GM18907 (cell line): Measurements from ENCODE around the gene UBA52.
"Not testable (repeated sequence)": the region's sequence is repeated elsewhere in the genome, so short reads cannot be mapped to it uniquely, and the experiment has no call there.

Experiments used
- ATAC-seq: cut with Tn5 transposase; IDR thresholded peaks from one replicate; pipeline ENCODE4 v1.9.1; 2021; ENCODE audit warnings: mild to moderate bottlenecking, moderate library complexity; ENCODE audit not compliant: unreplicated experiment

The UBA52 gene

DNA sequence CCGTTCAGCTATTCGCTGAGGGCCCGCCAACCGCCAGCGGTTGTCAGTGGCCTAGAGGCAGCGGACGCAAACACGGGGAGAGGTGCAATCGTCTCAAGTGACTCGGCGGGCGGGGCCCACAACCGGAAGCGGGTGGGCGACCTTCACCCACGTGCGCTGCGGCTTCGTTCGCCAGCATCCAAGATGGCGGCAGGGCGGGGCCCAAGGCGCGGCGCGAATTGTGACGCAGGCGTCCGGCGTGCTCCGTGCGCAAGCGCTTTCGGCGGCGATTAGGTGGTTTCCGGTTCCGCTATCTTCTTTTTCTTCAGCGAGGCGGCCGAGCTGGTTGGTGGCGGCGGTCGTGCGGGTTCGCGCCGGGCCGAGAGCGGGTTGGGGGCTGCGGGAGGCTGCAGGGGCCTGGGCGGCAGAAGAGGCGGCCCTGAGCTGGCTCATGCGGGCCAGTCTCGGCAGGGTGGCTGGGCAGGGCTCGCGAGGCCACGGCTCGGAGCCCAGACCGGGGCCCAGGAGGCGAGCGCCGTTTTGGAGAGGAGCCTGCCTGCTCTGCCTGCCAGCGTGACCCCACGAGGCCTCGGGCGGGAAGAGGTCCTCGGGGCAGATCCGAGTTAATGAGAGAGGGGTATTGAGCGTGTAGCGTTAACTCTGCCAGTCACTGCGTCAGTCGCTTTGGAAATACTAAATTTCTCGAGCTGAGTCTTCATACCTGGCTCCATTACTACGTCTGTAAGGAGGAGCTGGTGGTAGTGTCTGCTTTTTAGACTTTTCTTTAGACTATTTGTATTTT lies at the start of gene UBA52:
UBA52 (plus strand) TSS at position 294 of the 781 bp plus-strand sequence. CDS start 1,444 bp downstream, outside the sequence.
- peak; percentile 88 for ATAC-seq

DNA sequence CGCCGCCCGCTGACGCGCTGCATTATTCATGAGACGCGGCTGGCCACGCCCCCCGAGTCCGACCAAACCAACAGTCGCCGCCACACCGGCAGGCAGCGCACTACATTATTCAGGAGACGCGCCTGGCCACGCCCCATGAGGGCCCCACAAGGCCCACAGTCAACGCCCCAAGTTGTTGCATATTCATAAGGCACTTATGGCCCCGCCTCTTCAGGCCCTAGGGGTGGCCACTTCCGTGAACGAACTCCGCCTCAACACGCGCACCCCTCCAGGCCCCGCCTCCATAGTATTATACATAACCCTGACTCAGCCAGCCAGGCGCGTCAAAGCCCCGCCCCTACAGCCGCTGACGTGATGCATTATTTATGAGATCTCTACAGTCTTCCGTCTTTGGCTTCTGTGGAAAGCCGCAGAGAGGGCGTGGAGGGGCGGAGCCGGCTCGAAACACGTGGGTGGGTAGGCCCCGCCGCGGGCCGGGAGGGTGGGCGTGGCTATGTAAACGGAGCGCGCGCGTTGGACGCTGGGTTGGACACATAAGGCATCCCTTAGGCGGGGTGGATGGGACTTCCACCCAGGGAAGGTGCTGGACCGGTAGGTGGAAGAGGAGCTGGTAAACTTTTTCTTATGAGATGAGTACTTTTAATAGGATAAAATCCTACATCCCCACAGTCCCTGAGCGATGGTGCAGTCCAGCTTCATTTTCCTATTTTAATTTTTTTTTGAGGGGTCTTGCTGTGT lies 49.4 kb upstream of the UBA52 start:
- ATAC-seq = peak; percentile 86

- not testable (repeated sequence) for ATAC-seq
Measured at GRCh38 chr19:18522862-18523440, 48.7 kb upstream of the UBA52 start.

GRCh38 chr19:18523841-18524240 lies 47.8 kb upstream of the UBA52 start:
- no peak for ATAC-seq

- ATAC-seq = no peak
Measured at GRCh38 chr19:18526316-18526715, 45.3 kb upstream of the UBA52 start.

DNA sequence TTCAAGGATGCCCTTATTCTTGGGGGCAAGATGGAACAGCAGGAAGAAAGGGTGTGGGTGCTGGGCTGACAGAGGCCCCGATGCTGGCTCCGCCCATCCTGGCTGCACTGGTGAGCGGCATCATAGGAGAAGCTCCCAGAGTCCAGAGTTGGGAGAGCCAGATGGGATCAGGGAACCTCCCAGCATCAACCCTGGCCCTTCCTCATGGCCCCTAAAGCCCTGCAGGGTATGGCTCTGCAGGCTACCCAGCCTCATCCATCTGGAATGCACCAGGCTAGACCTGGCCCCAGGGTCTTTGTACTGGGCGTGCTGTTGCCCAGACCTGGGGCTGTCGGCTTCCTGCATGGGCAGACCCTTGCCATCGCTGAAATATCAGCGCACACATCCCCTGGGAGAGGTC lies 41.9 kb upstream of the UBA52 start:
- no peak for ATAC-seq

DNA sequence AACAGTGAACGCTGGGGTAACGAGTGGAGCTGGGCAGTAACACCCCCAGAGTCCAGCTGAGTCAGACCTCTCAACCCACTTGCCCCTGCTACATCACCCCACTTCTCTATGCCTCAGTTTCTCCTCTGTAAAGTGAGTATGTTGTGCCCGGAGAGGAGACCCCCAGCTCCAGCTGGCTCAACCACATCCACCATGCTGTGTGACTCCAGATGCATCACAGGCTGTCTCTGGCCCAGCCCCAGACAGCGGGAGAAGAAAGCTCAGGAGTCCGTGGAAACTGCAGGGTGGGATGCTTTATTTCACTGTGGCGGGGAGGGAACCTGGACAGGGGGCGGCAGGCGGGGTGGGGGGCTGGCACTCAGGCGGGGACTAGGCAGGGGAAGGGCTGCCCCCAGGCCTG lies 40.2 kb upstream of the UBA52 start:
- ATAC-seq = no peak

DNA sequence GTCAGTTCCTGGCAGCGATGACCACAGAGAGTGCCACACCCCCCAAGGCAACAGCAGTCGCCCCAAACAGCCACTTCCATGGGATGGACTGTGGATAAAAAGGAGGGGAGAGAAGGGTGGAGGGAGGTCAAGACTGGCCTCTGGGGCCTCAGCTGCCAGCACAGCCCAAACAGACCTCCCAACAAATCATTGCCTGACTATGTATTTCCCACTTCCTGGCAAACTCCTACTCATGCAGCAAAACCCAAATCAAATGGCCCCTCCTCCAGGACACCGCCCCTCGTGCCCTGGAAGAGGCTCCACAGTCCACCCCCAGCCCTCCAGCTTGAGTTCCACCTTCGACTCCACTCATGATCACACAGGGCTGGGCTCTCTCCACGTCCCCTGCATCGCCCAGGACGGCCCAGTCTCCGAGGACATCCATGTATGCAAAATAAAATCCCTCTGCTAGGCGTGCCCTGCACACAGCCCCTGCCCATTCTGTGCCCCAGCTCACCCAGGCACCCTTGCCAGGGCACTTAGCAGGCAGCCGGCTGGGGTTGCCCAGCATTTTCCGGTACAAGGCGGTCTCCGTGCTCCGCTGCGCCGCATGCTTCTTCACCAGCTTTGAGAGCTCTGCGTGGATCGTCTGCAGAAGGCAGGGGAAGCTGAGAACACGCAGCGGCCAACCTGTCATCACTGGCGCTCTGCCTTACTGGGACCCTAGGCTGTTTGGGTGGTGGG lies 39.3 kb upstream of the UBA52 start:
- no peak for ATAC-seq

DNA sequence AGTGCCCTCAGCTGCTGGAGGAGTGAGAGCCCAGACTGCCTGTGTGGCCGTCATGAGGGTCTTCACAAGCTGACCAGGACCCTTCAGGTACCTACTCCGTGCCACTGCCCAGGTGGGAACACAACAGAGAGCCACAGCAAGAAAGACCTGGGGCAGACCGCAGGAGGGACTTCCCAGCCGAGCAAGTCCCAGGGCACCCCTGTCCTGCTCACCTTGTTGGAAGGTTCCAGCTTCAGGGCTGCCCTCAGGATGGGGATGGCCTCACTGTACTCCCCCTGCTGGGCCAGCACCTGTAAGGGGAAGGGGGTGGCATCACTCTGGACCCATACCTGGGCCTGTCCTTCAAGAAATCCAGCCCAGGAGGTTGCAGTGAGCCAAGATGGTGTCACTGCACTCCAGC lies 38.6 kb upstream of the UBA52 start:
- ATAC-seq = no peak

DNA sequence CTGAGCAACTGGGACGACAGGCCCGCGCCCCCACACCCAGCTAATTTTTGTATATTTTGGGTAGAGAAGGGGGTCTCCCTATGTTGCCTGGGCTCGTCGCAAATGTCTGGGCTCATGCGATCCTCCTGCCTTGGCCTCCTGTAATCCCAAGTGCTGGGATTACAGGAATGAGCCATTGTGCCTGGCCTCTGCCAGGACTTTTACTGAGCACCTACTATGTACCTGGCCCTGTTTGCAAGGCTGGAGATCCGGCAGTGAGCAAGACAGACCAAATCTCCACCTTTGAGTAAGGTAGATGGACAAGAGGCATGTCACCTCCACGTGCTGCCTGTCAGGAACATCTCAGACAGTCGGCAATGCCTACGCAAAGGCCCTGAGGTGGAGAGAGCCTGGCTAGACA lies 35.2 kb upstream of the UBA52 start:
- no peak for ATAC-seq

DNA sequence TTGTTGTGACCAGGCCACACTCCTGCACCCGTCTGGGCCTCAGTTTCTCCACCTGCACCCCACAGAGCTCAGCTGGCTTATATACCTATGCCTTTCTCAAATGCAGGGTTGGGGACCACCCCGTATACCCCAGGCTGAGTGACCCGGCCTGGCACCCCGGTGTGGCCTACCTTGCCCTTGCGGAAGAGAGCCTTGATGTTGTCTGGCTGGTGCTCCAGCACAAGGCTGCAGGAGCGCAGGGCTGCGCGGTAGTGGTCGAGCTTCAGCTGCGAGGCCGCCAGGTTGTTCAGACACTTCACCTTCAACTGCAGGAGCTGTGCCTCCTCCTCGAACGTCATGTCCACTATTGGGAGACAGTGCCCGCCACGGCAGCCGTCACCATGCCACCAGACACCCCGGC lies 34.2 kb upstream of the UBA52 start:
- no peak for ATAC-seq

- ATAC-seq = no peak
Measured at GRCh38 chr19:18538115-18538514, 33.5 kb upstream of the UBA52 start.

- ATAC-seq = no peak
Measured at GRCh38 chr19:18539372-18539771, 32.3 kb upstream of the UBA52 start.

GRCh38 chr19:18540200-18540599 lies 31.5 kb upstream of the UBA52 start:
- ATAC-seq = not testable (repeated sequence)

DNA sequence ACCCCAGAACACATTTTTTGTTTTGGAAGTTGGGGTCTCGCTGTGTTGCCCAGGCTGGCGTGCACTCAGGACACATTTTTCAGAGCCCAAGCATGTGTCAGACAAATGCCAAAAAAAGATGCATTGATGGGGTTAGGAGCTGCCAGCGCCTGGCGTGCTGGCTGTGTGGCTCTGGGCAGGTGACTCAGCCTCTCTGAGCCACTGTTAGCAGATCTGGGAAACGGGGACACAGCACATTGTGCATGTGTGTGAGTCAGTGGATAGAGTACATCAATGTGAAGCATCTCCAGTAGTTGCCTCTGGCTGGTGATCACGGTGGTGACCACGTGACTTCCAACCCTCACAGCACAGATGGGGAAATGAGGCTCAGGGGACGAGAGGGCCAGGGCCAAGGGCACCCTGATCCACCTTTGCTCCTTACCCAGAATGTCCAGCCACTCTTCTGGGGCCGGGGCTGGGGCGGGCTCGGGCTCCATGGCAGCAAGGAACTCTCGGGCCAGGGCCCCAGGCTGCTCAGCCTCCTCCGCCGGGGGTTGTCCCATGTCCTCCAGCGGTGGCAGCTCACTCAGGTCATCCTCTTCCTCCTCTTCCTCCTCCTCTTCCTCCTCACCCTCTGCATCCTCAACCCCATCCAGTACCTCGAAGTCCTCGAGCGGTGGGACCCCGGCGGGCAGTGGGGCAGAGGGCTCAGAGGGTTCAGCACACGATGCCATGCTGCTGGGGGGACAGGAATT lies 30.2 kb upstream of the UBA52 start:
- no peak for ATAC-seq

DNA sequence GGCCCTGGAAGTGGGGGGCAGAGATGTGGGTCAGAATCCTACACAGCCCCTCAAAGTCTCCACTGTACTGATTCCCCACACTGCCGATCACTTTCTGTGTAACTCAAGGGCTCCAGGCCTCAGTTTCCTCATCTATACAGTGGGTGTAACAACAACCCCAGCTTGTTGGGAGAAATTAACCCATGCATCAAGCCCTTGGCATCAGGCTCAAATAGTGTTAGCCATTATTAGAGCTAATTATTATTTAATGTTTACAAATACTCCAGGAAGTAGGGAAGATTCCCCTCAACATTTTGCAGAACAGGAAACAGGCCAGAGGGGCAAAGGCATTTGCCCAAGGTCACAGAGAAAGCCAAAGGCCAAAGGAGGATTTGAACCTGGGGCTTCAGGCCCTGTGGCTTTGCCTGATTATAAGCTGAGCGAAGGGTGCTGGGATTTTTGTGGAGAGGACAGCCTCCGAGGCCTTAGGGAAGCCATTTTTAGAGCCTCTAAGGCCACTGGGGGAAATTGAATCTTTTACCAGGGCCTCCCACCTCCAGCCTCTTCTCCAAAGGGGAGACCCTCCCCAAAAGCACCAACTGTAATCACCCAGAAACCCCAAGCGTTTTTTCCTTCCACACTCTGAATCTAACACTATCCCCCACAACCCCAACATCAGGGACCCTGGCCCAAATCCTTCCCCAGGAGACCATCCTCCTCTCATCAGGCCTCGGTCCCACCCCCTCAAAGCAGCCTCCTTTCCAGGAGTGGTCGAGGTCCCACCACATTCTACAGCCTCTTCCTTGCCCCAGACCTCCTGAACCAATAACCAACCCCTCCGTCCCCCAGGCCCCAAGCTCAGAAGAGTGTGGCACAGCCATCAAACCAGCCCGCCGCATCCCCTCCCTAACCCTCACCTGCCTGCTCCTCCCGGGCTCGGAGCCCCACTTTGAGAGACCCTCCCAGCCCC lies 29.4 kb upstream of the UBA52 start:
- no peak for ATAC-seq

GRCh38 chr19:18542941-18543813 lies 28.5 kb upstream of the UBA52 start, which contains the start of gene FKBP8:
Gene FKBP8 (minus strand): TSS chr19:18543573. CDS start chr19:18541970, 1,603 bp downstream.
- ATAC-seq = peak; percentile 92

DNA sequence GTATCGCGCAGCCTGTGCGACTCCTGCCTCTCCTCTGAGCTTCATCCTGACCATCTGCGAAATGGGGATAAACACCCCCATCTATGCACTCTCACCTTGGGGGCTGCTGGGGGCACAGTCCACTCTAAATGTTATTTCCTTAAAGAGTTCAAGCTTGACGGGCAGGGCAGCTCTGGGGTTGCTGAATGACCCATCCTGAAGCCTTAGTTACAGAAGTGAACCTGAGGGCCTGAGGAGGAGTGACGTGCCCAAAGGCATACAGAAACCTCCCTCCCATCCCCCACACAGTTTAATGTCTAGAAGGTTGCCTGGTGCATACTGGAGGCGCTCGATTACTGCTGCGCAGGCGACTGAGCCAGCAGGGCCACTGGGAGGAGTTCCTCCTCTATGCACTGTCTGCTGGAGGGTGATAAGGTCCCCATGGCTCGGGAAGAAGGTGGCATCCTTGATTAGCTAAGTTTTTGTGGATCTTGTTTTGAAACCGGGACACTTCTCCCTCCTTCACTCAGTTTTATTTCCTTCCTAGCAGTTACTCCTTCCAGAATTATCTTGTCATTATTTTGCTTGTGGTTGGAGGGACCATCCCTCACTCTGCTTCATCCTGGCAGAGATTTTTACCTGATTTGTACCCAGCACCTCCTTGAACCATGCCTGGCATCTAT lies 27.7 kb upstream of the UBA52 start:
- peak; percentile 44 for ATAC-seq
